IMR-90 (cell line): ENCODE data around the gene DDX54. TPM values are rescaled to one million over a fixed set of nuclear protein-coding genes. Genes with fewer than 3 reads are reported as not detected.

Source experiments
- ATAC-seq: fragments of 200-7000 bp; cut with Tn5 transposase; 2 replicates; pipeline ENCODE4 v1.9.1; 2020; ENCODE audit warnings: low read depth, mild to moderate bottlenecking, moderate library complexity
- BruUV-seq: library from RNA; stranded (reverse); fragments of 400-500 nt; replicated peaks from 2 replicates; lab custom pipeline; 2021; lab: Mats Ljungman, UMichigan
- CTCF ChIA-PET: fragments of 300-600 bp; formaldehyde crosslinking; extraction: SDS; loops from one replicate; lab custom pipeline; 2021; ENCODE audit warnings: antibody characterized with exemption; lab: Yijun Ruan, JAX
- POLR2A ChIA-PET: fragments of 300-600 bp; sonication (Branson Sonifier 250); formaldehyde crosslinking; loops from one replicate; lab custom pipeline; 2022; ENCODE audit warnings: antibody characterized with exemption; ENCODE audit not compliant: unreplicated experiment; lab: Charles Lee
- DNase-seq: peaks from one replicate; pipeline ENCODE4 v3.0.0; 2013
- H2AFZ ChIP-seq: replicated peaks from 2 replicates; pipeline ENCODE3; 2013; ENCODE audit warnings: low read length, mild to moderate bottlenecking; ENCODE audit not compliant: poor library complexity
- H2AK5ac ChIP-seq: 2 replicates; pipeline ENCODE4 v1.6.1; 2013; ENCODE audit warnings: low read depth, low read length, inconsistent platforms
- H2AK9ac ChIP-seq: replicated peaks from 2 replicates; pipeline ENCODE3; 2013; ENCODE audit warnings: mild to moderate bottlenecking, low read depth, low read length, moderate library complexity; ENCODE audit not compliant: poor library complexity
- H2BK120ac ChIP-seq: 2 replicates; pipeline ENCODE4 v1.6.1; 2013; ENCODE audit warnings: low read depth, low read length, inconsistent platforms
- H2BK15ac ChIP-seq: 3 replicates; pipeline ENCODE4 v1.6.1; 2013; ENCODE audit warnings: low read depth, low read length, inconsistent platforms
- H2BK20ac ChIP-seq: 2 replicates; pipeline ENCODE4 v1.6.1; 2013; ENCODE audit warnings: low read depth, mild to moderate bottlenecking, inconsistent platforms, low read length, moderate library complexity
- H2BK5ac ChIP-seq: 2 replicates; pipeline ENCODE4 v1.6.1; 2013; ENCODE audit warnings: mild to moderate bottlenecking, low read depth, low read length, inconsistent platforms; ENCODE audit not compliant: poor library complexity, severe bottlenecking
- H3K14ac ChIP-seq: replicated peaks from 2 replicates; pipeline ENCODE4 v1.6.1; 2013; ENCODE audit warnings: low read depth, low read length, inconsistent platforms
- H3K18ac ChIP-seq: 2 replicates; pipeline ENCODE4 v1.6.1; 2013; ENCODE audit warnings: low read depth, low read length, control low read depth
- H3K23ac ChIP-seq: 2 replicates; pipeline ENCODE4 v1.6.1; 2013; ENCODE audit warnings: low read depth, low read length, inconsistent platforms
- H3K27ac ChIP-seq: 2 replicates; pipeline ENCODE4 v1.5.1; 2013; ENCODE audit warnings: mild to moderate bottlenecking, control low read depth, low read length; ENCODE audit not compliant: insufficient read depth
- H3K27me3 ChIP-seq: 2 replicates; pipeline ENCODE4 v1.6.1; 2013; ENCODE audit warnings: low read length; ENCODE audit not compliant: control insufficient read depth, insufficient read depth
- H3K36me3 ChIP-seq: 2 replicates; pipeline ENCODE4 v1.6.1; 2013; ENCODE audit warnings: low read length, mixed read lengths; ENCODE audit not compliant: control insufficient read depth, insufficient read depth
- H3K4ac ChIP-seq: 2 replicates; pipeline ENCODE4 v1.6.1; 2013; ENCODE audit warnings: low read depth, low read length, inconsistent platforms
- H3K4me1 ChIP-seq: 2 replicates; pipeline ENCODE4 v1.6.1; 2013; ENCODE audit warnings: low read length, mixed read lengths; ENCODE audit not compliant: control insufficient read depth, insufficient read depth
- H3K4me2 ChIP-seq: 2 replicates; pipeline ENCODE4 v1.6.1; 2013; ENCODE audit warnings: low read depth, mild to moderate bottlenecking, control low read depth, low read length, moderate library complexity
- H3K4me3 ChIP-seq: 2 replicates; pipeline ENCODE4 v1.5.1; 2013; ENCODE audit warnings: low read depth, mild to moderate bottlenecking, control low read depth, low read length, moderate library complexity; ENCODE audit not compliant: insufficient read depth
- H3K56ac ChIP-seq: 2 replicates; pipeline ENCODE4 v1.6.1; 2013; ENCODE audit warnings: low read length, inconsistent platforms; ENCODE audit not compliant: insufficient read depth; ENCODE audit errors: extremely low read depth
- H3K79me1 ChIP-seq, 2 experiments: 2 replicates each; pipeline ENCODE4 v1.6.1; 2013; ENCODE audit warnings: low read length in 2 of 2, inconsistent platforms in 1 of 2, low read depth in 1 of 2
- H3K9ac ChIP-seq: 2 replicates; pipeline ENCODE4 v1.6.1; 2013; ENCODE audit warnings: low read depth, low read length, control low read depth
- H3K9me1 ChIP-seq: 2 replicates; pipeline ENCODE4 v1.6.1; 2013; ENCODE audit warnings: low read length, inconsistent platforms; ENCODE audit not compliant: insufficient read depth
- H3K9me3 ChIP-seq: 2 replicates; pipeline ENCODE4 v1.6.1; 2013; ENCODE audit warnings: low read length; ENCODE audit not compliant: control insufficient read depth, insufficient read depth
- H4K20me1 ChIP-seq: 2 replicates; pipeline ENCODE4 v1.6.1; 2013; ENCODE audit warnings: low read length, inconsistent platforms; ENCODE audit not compliant: insufficient read depth
- H4K5ac ChIP-seq: 2 replicates; pipeline ENCODE4 v1.6.1; 2013; ENCODE audit warnings: mild to moderate bottlenecking, low read depth, low read length, control low read depth
- H4K8ac ChIP-seq, 2 experiments: 2 replicates each; pipeline ENCODE4 v1.6.1; 2013; ENCODE audit warnings: low read depth in 2 of 2, low read length in 2 of 2, control low read depth in 1 of 2, inconsistent platforms in 1 of 2
- H4K91ac ChIP-seq: 2 replicates; pipeline ENCODE4 v1.6.1; 2013; ENCODE audit warnings: low read depth, low read length, inconsistent platforms; ENCODE audit not compliant: insufficient read depth
- MXI1 ChIP-seq: IDR thresholded peaks from 2 replicates; pipeline ENCODE4 v1.6.1; 2012; ENCODE audit warnings: low read depth, mild to moderate bottlenecking, low read length, moderate library complexity, borderline replicate concordance
- WGBS, 2 experiments: methylation state at CpG; one replicate each; pipeline versions ENCODE4 v1.1.5 to v1.1.7; 2013; ENCODE audit warnings: missing lambda C conversion rate in 2 of 2; ENCODE audit not compliant: insufficient read length in 1 of 2; ENCODE audit errors: extremely low coverage in 2 of 2; 5-methylcytosine and 5-hydroxymethylcytosine counted together
- dilution Hi-C: fragments of 300-500 bp; cut with HindIII; formaldehyde crosslinking; loops from one replicate; pipeline ENCODE4 v1.14.3; 2018; ENCODE audit warnings: low sequenced_read_pairs; ENCODE audit not compliant: unreplicated experiment
- in situ Hi-C: fragments of 300-500 bp; cut with MboI; formaldehyde crosslinking; loops from 3 replicates; pipeline ENCODE4 v1.14.3; 2019; ENCODE audit warnings: low sequenced_read_pairs, inconsistent platforms, mixed read lengths
- intact Hi-C: fragments of 100-400 bp; cut with micrococcal nuclease; formaldehyde crosslinking; loops from 2 replicates; pipeline ENCODE4 v1.10.0; 2022
- polyA plus RNA-seq, 3 experiments: library from polyadenylated mRNA; depleted of rRNA; stranded (reverse); fragments of >200 nt; gene quantifications; 2 replicates each; pipeline ENCODE4 v1.2.3, GENCODE V29; 2012; ENCODE audit warnings: low replicate concordance in 1 of 3
- total RNA-seq: library from RNA; depleted of rRNA; stranded (reverse); fragments of >200 nt; gene quantifications from 2 replicates; pipeline ENCODE4 v1.2.3, GENCODE V29; 2012

Gene DDX54
- total and polyA plus RNA-seq, 2 of the 4 experiments (the other 2 are of a cell fraction): 23.8 to 47.5 TPM

GRCh38 chr12:113128802-113129663 lies 56.2 kb downstream of the DDX54 start:
- Histone ChIP-seq H2AFZ (no peak overlapping the region), H2BK120ac (no peak overlapping the region), H3K79me1 (no peaks in the 10 kb centered on the region), H2AK9ac (no peak overlapping the region), H3K23ac (no peak overlapping the region), H3K27ac (no peak overlapping the region), H3K14ac (no peak overlapping the region), H3K18ac (no peak overlapping the region), H3K4ac (no peak overlapping the region), H2BK5ac (no peak overlapping the region), H3K4me2 (no peak overlapping the region), H3K56ac (no peak overlapping the region), H4K20me1 (no peaks in the 10 kb centered on the region), H3K9me3 (no peaks in the 10 kb centered on the region), H4K5ac (no peak overlapping the region), H3K36me3 (no peaks in the 10 kb centered on the region), H4K8ac (no peak overlapping the region), H3K4me3 (no peak overlapping the region), H2BK15ac (no peak overlapping the region), H3K27me3 (peaks cover 3% of the 10 kb centered on the region), H4K91ac (no peak overlapping the region), H3K9me1 (no peaks in the 10 kb centered on the region), H2BK20ac (no peak overlapping the region), H3K9ac (no peak overlapping the region), H3K4me1 (no peaks in the 10 kb centered on the region), H2AK5ac (no peak overlapping the region)
- dilution Hi-C loops: no loop called here
- DNase-seq (no peak), ATAC-seq (no peak)
- BruUV-seq: no TSS peak
- 7% methylated on average over 2 of the region's 9 CpGs; no CpG with 5 or more reads in 1 of the 2 experiments for WGBS, 2 experiments
- no peak for TF ChIP-seq MXI1
- CTCF ChIA-PET: no interaction called here
- POLR2A ChIA-PET: no interaction called here
- in situ Hi-C loops: no loop called here
- intact Hi-C loops: no loop called here
